ENCODE measurements around the gene SF1.

Gene SF1

GRCh38 chr11:64744544-64745188 lies 33.7 kb downstream of the SF1 start:
- DNase-seq = no peak

DNA sequence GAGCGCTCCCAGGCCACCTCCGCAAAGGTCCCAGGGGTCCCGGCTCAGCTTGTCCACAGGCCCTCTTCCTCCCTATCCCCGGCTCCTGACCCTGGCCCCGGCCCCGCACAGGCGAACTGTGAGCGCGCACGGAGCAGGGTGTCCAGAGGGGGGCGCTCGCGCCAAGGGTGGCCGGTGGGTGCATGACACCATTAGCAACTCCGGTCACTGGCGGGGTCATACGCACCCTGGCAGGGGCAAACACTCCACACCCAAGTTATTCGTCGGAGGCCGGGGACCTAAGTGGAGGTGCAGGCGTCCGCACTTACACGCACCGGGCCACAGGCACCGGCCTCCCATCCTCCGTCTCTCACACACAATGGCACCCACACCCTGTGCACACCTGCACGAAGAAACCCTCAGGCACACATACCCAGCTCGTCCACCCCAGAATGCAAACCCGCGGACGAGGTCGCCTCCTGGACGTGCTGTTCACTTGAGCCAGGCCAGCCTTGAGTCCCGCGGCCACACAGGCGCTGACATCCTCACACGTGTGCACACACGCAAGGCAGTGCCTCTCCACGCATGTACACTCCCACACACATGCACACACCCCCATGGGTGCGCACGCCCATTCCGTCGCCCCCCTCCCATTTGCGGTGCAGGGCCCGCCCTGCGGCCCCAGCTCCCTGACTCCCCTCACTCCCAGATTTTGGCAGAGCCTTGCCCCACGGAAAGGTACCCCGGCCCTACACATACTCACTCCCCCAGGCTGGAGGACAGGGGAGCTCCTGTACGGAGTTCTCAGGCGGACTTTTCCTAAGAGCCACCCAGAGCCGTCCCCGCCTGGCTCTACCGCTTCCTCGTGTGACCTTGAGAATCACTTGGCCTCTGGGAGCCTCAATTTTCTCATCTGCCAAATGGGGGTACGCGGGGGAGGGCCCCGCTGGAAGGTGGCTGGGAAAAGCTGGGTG lies 34.5 kb downstream of the SF1 start, which contains the start of gene RASGRP2:
TSS of gene RASGRP2 (minus strand) at position 552 of the 953 bp plus-strand sequence. CDS start 1,276 bp downstream, outside the sequence.
- no peak for DNase-seq

- DNase-seq = no peak
Measured at GRCh38 chr11:64742889-64743590, 35.3 kb downstream of the SF1 start.

DNA sequence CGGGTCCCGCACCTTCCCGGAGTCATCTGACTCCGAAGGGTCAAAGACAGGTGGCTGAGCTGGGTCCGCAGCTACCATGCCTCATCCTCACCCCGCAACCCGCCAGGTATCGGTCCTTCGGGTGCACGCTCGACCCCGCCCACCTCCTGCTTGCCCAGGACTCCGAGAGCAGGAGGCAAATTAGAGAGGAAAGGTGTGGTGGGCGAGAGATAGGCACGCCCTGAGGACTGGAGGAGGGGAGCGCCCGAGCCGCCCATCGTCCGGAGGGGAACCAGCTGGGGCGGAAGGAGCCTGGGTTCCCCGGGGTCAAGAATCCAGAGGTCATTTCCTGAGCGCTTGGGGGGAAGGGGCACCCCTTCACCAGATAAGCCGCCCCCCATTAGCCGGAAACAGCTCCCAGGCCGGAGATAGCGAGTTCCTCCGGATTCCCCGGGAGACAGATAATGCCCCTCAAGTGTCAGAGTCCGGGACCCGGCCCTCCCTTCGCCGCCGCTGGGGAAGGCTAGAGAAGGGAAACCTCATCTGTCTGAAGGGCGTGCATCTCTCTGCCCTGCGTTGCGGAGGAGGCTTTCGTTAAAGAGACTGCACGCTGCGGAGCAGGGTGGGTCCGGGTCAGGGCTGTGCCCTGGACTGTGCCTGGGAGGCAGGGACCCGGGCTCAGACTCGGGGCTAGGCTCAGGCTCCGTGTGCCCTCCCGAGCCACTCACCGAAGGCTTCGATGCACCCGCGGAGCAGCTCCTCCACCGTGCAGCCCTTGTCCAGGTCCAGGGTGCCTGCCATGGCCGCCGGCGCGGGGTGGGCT lies 36.1 kb downstream of the SF1 start:
- DNase-seq = no peak

GRCh38 chr11:64741375-64742086 lies 36.8 kb downstream of the SF1 start:
- DNase-seq = no peak

- DNase-seq = no peak
Measured at GRCh38 chr11:64739871-64740270, 38.5 kb downstream of the SF1 start.

DNA sequence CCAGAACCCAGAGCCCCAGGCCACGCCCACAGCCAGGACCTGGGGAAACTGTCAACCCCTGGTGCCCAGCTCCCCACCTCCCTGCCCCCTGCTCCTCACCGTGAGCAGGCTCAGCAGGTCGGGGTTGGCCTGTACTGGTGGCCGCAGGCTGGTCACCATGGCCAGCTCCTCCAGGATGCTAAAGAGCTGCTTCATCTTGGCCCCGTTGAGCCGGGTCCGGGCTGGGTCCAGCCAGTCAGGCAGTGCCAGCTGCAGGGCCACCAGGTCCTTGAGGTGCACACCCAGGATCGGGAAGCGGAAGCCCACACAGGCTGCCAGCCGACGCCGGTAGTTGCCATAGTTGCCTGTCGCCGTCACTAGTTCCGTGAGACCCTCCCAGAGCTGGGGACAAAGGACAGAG lies 41.7 kb downstream of the SF1 start:
- DNase-seq = no peak

DNA sequence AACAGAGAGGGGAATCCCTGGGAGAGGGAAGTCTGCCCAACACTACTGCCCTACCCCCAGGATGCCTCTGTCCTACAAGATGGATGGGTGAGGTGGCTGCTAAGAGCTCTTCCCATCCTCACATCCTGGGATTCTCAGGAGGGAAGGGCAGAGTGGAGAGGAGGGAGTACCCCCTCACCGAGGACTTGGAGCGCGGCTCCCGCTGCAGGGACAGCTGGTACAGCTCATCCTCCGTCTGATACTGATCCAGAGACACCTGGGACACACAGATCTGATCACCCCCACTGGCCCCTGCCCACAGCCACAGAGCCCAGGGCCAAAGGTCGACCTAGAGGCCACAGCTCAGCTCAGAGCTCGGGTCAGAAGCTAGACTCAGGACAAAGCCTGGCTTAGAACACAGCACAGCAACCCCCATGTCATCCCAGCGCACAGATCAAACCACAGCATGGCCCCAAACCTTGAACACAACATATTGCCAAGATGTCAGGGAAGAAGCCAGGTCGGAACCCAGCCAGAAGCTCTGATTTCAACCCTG lies 42.5 kb downstream of the SF1 start:
- no peak for DNase-seq

DNA sequence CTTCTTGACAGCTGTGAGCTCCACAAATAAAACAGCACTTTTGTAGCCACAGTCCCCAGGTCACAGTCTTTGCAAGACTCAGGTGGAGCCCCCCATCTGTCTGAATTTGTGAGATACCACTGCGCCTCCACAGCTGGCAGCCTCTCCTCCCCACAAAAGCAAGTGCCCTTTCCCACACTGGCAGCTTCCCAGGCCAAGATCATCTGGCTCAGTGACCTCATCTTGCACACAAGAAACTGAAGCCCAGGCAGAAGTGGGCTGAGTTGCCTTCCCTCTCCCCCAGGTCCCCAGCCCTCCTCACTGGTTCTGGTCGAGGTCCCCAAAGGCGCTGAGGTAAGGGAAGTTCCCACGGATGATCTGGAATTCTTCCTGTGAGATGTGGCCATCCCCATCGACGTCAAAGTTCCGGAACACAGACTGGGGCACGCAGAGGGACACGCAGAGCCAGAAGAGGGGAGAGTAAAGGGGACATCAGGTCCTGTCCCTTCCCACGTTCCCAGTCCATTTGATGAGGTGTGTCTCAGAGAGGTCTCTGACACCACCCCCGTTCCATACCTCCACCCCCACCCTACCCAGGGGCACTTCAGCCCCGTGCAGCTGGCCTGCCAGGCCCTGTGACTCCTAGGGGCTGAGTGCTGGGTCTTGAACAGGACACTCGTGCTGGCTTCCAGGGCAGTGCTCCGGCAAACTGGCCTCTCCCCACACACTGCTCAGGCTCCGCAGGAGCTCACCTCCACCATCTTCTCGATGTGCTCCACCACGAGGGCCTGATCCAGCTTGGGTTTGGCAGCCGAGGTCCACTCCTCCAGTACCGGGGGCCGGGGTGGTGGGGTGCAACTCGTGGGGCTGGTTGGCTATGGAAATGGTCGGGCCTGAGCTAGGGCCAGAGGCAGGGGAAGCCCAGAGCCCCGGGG lies 43.3 kb downstream of the SF1 start:
- DNase-seq = no peak

DNA sequence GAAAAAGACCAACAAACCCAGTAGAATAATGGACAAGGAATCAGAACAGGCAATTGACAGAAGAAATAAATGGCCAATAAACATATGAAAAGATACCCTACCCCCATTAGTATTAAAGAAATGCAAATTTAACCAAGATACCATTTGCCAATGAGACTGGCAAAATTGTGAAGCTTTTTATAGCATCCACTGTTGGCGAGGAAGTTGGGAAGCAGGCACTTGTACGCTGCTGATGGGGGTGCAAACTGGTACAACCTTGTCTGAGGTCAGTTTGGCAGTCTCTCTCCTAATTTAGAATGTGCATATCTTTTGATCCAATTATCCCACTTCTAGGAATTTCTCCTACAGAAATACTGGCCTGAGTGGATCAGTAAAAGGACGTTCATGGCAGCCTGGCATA lies 46.7 kb downstream of the SF1 start:
- no peak for DNase-seq

DNA sequence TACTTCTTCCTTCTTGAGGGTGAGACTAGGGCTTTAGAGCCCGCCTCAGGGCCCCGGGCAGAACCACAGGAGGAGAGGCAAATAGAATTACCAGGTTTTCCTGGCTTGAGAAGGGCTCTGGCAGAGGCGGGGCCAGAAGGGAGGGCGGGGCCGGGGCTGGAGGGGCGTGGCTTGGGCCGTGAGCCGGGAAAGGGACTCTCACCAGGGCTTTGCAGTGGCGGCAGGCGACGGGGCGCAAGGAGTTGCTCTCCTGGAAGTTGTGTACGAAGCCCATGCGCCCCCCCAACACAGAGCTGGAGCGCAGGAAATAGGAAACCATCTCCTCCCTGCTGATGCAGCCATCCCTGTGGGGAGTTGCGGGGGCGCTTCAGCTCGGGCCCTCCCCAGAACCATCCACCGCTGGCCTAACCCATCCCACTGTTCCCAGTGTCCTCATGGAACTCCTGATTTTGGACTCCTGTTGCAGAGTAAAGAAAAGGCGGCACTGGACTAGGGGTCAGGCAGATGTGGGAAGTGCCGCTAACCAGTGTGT lies 48.4 kb downstream of the SF1 start:
- DNase-seq = no peak

DNA sequence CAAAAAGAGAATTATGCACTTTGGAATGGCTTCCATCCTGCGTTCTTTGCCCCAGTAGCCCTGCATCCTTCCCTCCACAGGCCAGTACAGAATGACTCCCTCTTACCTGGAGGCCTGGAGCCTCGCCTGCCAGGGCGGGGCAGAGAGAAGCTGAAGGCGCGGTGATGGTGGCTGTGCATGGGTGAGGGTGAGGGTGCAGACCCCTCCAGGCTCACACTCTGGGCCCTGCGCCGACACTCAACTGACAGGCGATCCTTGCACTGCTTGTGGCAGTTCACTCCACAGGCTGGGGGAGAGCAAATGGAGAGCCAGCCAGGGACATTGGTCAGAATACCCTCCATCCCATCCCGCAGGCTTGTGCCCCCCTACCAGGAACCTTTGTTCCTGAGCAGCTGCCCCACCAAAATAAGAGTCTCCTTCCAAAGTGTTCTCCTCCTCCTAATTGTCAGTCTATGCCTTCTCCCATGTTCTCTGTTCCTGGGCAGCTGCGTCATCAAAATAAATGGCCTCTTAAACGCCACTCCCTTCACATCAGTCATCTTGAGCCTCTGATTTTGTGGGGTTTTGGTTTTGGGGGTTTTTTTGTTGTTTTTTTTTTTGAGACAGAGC lies 49.5 kb downstream of the SF1 start:
- no peak for DNase-seq

GRCh38 chr11:64726867-64727530 lies 51.3 kb downstream of the SF1 start:
- DNase-seq = no peak

GRCh38 chr11:64726211-64726641 lies 52.1 kb downstream of the SF1 start:
- DNase-seq = no peak

- DNase-seq = no peak
Measured at GRCh38 chr11:64724863-64725532, 53.3 kb downstream of the SF1 start.

DNA sequence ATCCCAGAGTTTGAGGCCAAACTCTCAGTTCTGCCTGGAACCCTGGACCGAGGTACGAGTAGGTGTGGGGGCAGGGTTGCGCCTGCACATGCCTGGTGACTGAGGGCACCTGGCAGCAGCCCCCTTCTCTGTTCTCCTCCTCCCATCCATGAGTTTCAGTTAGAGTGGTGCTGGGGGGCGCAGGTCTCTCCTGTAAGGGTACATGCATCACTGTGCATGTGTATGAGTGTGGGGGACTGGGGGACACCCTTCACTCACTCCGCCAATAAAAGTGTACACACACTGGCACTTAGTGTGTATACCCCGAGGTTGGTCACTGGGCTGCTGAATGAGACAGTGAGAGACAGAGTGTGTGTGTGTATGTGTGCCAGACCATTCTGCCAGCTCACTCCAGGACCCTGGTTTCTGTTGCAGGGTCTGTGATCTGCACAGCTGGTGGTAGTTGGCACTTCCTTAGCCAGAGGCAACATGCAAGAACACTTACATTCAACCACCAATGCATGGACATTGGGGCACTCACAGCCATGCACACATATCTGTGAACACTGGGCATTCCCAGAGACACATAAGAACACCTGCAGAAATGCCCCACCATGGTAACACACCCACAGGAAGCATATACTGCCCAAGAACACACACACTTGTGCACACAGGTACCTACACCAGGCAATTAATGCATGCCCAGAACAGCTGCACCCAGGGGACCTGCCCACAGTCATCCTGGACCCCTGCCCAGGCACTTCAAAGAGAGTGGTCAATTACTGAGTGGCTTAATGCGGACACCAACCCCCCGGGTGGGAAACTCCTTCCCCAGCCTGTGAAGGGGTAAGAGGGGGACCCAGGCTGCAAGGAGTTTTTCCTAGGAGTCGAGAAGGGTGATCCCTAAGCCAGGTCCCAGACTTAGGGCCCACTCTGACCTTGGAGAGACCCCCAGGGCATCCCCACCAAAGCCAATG lies 54.2 kb downstream of the SF1 start:
- no peak for DNase-seq

All from DMS79 (cell line).